DLD1 (cell line): ENCODE results near the gene ARL15.

ENCODE experiments used
- in situ Hi-C: cut with HindIII; loops from 2 replicates; pipeline ENCODE4 v1.10.0; 2017; ENCODE audit warnings: low sequenced_read_pairs

ARL15 gene

DNA sequence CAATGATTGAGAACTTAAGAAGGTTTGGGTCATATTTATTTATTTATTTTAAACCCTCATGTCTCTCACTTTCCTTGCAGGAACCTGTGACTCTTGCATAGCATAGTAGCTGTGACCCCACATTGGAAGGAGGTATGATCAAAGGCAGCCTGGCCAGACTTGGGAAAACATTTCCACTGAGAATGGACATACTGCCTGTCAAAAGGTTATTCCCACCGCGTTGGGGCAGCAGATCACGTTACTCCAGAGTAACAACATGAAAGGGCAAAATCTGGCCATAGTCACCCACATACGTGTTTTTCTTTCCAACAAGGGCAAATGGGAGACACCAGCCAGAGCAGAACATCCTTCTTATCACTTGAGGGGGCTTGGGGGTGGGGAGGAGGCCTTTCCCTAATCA, 95.7 kb downstream of the ARL15 start:
- in situ Hi-C loops, result no loop called here

- in situ Hi-C loops, result no loop called here
Measured at GRCh38 chr5:54212331-54212730, 98.0 kb downstream of the ARL15 start.

DNA sequence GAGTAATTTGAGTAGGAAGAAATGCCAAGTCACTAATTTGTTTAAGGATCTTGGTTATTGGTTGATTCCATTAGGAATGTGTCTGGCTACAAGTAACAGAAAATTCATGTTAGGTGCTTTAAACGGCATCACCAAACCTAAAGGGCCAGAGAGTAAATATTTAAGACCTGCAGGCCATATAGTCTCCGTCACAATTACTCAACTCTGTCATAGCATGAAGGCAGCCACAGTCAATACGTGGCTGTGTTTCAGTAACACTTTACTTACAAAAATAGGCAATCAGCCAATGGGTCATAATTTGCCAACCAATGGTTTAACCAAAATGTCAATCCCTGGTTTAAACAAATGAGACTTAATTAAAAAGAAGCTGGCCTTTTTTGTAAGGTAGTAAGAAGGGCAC, 98.5 kb downstream of the ARL15 start:
- in situ Hi-C loops, result no loop called here

- in situ Hi-C loops, result no loop called here
Measured at GRCh38 chr5:54207566-54207965, 102.8 kb downstream of the ARL15 start.

DNA sequence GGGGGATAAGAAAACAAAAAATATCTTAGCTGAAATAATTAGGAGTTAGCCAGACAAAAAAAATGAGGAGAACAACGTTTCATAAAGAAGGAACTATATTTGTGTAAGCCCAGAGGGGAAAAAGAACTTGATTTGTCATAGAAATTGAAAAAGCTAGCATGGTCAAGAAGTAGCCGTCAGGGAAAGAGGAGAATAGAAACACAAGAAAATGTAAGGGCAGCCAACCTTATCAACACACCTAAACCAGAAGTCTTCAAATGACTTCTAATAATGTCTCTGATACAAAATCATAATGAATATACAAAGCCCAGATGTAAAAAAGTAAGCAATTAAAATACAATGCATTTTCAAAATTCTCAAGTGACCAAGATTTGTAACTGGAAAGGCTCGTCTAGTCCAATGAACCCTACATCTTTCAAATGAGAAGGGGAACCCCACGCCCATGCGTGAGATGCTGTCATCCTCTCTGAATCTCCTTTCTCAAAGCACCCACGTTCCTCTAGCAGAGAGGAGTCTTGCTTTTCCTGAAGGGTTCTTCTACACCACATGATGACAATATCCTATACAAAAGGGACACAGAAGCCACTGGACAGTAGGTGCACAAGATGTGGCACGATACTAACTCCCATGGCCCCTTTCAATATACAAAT, 103.7 kb downstream of the ARL15 start:
- in situ Hi-C loops, result no loop called here

DNA sequence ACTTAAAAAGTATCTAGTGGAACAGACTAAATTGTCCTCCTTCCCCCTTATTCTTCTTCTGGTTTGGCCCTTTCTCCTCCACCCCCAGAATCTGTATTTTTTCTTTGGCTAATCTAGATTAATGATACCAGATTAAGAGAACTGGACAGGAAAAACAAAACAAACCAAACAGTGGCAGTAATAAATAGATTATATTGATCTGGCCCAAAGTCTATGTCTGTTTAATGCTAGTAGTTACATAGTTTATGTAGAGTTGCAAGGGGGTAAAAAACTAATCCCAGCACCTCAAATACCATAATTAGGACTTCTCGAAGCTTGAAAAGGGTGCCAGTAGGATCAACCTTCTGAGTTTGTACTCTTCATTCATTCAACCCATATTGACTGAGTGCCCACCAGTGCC, 104.5 kb downstream of the ARL15 start:
- in situ Hi-C loops, result no loop called here

DNA sequence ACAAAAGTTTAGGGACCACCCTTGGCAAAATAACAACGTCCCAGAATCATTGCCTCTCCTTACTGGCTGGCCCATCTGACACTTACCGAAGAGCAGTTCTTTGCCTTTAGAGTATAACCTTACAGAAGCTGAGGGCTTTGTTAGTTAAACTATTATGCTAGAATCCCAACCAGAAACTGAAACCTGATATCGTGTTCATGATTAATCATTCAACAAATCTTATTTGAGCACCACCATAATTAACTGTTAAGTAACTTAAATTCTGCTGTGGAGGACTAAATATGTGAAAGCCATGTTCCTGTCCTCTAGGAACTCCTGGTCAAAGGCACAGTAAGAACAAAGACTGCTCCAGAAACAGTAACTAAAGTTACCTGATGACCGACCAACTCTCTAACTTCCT, 104.9 kb downstream of the ARL15 start:
- in situ Hi-C loops, result no loop called here

- in situ Hi-C loops, result no loop called here
Measured at GRCh38 chr5:54197018-54197417, 113.4 kb downstream of the ARL15 start.

DNA sequence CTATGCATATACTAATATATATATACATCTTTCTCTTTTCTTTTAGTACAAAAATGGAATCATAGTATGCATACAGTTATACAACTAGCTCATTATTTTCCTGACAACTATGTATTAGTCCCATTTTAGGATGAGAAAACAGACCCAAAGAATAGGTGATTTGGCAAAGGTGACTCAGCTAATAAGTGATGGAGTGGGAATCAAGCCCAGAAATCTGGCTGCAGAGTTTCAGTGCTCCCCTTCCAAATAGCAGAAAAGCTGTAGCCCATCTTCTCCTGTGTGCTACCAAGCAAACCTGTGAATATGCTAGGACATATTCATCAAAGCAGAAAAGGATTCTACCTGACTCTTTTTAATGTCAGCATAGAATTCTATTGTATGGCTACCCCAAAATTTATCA, 114.7 kb downstream of the ARL15 start:
- in situ Hi-C loops, result no loop called here

DNA sequence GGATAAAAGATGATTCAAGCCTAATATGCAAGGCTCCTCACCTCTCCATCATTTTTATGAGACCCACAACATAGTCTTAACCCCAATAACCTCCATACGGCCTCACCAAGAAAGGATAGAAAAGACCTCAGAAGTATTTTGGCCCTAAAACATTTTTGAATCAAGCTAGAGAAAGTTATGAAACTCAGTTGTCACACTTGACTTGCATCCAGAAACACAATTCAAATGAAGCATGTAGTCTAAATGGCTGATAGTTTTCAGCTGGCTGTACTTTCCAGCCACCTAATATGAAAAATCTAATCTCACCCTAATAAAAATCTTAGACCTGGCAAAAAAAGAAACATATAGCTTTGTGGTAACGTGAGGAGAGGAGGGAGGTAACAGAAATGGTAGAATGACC, 116.1 kb downstream of the ARL15 start:
- in situ Hi-C loops, result no loop called here

DNA sequence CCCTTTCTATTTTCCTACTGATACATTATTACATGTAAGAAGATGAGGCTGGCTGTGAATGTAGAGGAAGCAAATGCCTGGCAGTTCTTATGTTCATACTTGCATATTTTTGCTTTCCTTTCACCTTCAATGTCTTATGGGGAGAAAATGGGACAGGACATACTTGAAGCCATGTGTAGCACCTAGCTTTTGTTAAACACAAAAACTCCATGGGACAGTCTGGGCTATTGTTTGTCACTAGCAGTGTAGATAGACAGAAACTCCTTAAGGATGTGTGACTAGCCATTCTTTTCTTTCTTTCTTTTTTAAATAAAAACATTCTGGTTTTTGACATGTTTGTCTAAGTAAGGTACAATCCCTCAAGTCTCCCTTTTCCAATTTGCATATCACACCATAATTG, 122.7 kb downstream of the ARL15 start:
- in situ Hi-C loops, result no loop called here

- in situ Hi-C loops, result no loop called here
Measured at GRCh38 chr5:54186912-54187445, 123.4 kb downstream of the ARL15 start.

- in situ Hi-C loops, result no loop called here
Measured at GRCh38 chr5:54186108-54186507, 124.3 kb downstream of the ARL15 start.

GRCh38 chr5:54184806-54185205, 125.6 kb downstream of the ARL15 start:
- in situ Hi-C loops, result no loop called here

GRCh38 chr5:54180630-54181031, 129.7 kb downstream of the ARL15 start:
- in situ Hi-C loops, result no loop called here

GRCh38 chr5:54178991-54179390, 131.4 kb downstream of the ARL15 start:
- in situ Hi-C loops, result no loop called here

GRCh38 chr5:54178207-54178606, 132.2 kb downstream of the ARL15 start:
- in situ Hi-C loops, result no loop called here

DNA sequence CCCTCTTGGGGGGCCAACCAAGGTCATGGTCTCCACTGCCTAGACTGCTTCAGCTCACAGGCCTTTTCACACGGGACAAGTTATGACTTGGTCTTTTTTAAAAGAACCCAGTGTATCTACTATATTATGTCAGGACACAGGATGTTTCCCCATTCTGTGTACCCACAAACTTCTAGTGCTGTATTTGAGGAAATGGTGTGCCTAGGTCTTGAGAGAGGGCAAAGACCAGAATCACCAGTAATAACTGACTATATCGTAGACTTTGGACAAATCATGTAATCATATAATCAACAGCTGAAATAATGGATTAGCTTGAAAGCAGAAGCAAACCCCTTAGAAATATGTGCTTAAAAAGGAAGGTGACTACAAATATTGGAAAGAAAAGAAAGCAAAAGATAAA, 133.3 kb downstream of the ARL15 start:
- in situ Hi-C loops, result no loop called here

GRCh38 chr5:54176066-54176830, 134.1 kb downstream of the ARL15 start:
- in situ Hi-C loops, result no loop called here

DNA sequence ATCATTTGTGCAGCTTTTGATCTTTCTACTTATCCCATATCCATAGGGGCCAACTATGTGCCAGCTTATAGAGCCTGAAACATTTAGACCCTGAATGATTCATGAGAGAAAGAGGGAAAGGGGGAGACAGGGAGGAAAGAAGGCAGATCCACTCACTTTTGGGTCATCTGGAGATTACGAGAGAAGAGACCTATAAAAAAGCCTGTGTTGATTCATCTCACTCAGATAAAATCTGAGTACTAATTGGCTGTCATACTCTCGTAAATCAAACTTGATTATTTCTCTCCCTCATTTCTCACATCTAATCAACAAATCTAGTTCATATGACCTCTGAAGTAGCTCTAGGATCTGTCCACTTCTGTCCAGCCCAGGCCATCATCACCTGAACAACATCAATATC, 137.1 kb downstream of the ARL15 start:
- in situ Hi-C loops, result no loop called here

DNA sequence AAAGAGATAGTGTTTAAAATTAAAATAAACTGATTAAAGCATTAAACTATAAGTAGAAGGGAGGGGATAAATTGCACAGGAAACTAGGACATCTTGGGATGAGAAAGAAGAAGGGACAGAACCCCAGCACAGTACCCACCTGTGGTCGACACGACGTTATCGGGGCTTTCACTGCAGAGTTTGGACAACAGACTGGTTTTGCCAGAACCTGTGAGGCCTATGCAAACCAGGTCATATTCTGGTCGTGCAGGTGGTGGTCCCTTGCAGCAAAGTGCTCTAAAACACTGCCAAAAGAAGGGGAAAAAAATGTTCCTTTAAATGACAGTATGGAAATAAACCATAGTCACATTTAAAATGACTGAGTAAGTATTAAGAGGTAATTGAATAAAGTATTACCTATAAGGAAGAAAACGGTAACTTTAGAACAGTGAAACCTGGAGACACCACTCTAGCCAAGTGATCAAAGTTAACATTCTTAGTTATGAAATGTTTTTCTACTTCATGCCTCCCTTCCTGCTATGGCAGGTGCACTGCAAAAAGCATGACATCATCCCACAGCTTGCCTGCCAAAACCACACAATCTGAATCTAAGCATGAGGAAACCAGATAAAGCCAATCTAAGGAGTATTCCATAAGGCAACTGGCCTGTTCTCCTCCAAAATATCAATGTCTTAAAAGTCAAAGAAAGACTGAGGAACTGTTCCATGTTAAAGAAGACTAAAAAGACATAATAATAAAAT, 138.6 kb downstream of the ARL15 start:
- in situ Hi-C loops, result no loop called here

DNA sequence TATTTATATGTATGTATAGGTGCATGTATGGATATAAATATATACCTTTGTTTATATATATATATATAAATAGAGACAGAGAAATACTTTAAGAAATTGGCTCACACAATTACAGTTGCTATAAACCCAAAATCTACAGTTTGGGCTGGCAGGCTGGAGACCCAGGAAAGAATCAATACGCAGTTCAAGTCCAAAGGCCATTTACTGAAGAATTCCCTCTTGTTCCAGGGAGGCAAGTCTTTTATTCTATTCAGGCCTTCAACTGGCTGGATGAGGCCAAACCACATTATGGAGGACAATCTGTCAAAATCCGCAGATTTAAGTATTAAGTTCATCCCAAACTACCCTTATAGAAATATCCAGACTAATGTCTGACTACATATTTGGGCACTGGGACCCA, 144.7 kb downstream of the ARL15 start:
- in situ Hi-C loops, result no loop called here
